OCI-LY1 (cell line): ENCODE data around the gene PARD3B.

Source experiments
- H2AFZ ChIP-seq: fragments of 200-600 bp; sonication (generic), shearing (Covaris generic); 2 replicates; pipeline ENCODE4 v1.6.0; 2014; ENCODE audit warnings: antibody characterized with exemption, mild to moderate bottlenecking, low read length
- H3F3A ChIP-seq: fragments of 200-600 bp; sonication (generic), shearing (Covaris generic); 2 replicates; pipeline ENCODE4 v1.6.0; 2014; ENCODE audit warnings: mild to moderate bottlenecking, antibody characterized with exemption, low read length, moderate library complexity; ENCODE audit not compliant: insufficient read depth
- H3K27ac ChIP-seq: fragments of 200-600 bp; sonication (generic); 2 replicates; pipeline ENCODE4 v1.5.1; 2014; ENCODE audit warnings: low read length, mixed run types, mild to moderate bottlenecking, low read depth; ENCODE audit not compliant: poor library complexity, severe bottlenecking
- H3K27me3 ChIP-seq: fragments of 200-600 bp; sonication (generic); 2 replicates; pipeline ENCODE4 v1.6.0; 2014; ENCODE audit warnings: antibody characterized with exemption, mild to moderate bottlenecking, low read length, moderate library complexity; ENCODE audit not compliant: insufficient read depth
- H3K36me3 ChIP-seq: fragments of 200-600 bp; sonication (generic); 2 replicates; pipeline ENCODE4 v1.6.1; 2014; ENCODE audit warnings: mild to moderate bottlenecking, antibody characterized with exemption, low read length, moderate library complexity, mixed read lengths; ENCODE audit not compliant: insufficient read depth
- H3K4me1 ChIP-seq: fragments of 200-600 bp; sonication (generic); 2 replicates; pipeline ENCODE4 v1.5.1; 2014; ENCODE audit warnings: mild to moderate bottlenecking, low read length, moderate library complexity; ENCODE audit not compliant: insufficient read depth, severe bottlenecking
- H3K4me2 ChIP-seq: fragments of 200-600 bp; sonication (generic), shearing (Covaris generic); 2 replicates; pipeline ENCODE4 v1.6.1; 2014; ENCODE audit warnings: low read length
- H3K4me3 ChIP-seq: fragments of 200-600 bp; sonication (generic); 2 replicates; pipeline ENCODE4 v1.5.1; 2014; ENCODE audit warnings: low read length, low read depth, mild to moderate bottlenecking, mixed read lengths; ENCODE audit not compliant: poor library complexity, severe bottlenecking
- H3K79me2 ChIP-seq: fragments of 200-600 bp; shearing (Covaris generic); 2 replicates; pipeline ENCODE4 v1.6.1; 2016; ENCODE audit warnings: mixed run types, low read length, mixed read lengths; ENCODE audit not compliant: insufficient read depth
- H3K9ac ChIP-seq: fragments of 200-600 bp; sonication (generic), shearing (Covaris generic); 2 replicates; pipeline ENCODE4 v1.6.1; 2014; ENCODE audit warnings: mild to moderate bottlenecking, low read length, mixed read lengths
- H3K9me2 ChIP-seq: fragments of 200-600 bp; sonication (generic), shearing (Covaris generic); 2 replicates; pipeline ENCODE4 v1.6.1; 2014; ENCODE audit warnings: low read depth, mild to moderate bottlenecking, low read length, mixed read lengths
- H3K9me3 ChIP-seq: fragments of 200-600 bp; shearing (Covaris generic); 2 replicates; pipeline ENCODE4 v1.6.1; 2014; ENCODE audit warnings: low read length, mixed read lengths
- H4K20me1 ChIP-seq: fragments of 200-600 bp; sonication (generic), shearing (Covaris generic); 2 replicates; pipeline ENCODE4 v1.6.0; 2016; ENCODE audit warnings: mild to moderate bottlenecking, low read length; ENCODE audit not compliant: insufficient read depth
- EZH2 ChIP-seq: fragments of 200-600 bp; sonication (generic), shearing (Covaris generic); IDR thresholded peaks from 2 replicates; pipeline ENCODE4 v1.8.0; 2017; ENCODE audit warnings: borderline replicate concordance, mixed run types, mild to moderate bottlenecking, antibody characterized with exemption, low read length, moderate library complexity, mixed read lengths
- TF ChIP-seq, protein P1 (sequence below): fragments of 200-600 bp; sonication (generic), shearing (Covaris generic); IDR thresholded peaks from 2 replicates; pipeline ENCODE4 v1.5.1; 2017; ENCODE audit warnings: mild to moderate bottlenecking, antibody characterized with exemption, low read length, moderate library complexity, mixed read lengths

PARD3B gene

DNA sequence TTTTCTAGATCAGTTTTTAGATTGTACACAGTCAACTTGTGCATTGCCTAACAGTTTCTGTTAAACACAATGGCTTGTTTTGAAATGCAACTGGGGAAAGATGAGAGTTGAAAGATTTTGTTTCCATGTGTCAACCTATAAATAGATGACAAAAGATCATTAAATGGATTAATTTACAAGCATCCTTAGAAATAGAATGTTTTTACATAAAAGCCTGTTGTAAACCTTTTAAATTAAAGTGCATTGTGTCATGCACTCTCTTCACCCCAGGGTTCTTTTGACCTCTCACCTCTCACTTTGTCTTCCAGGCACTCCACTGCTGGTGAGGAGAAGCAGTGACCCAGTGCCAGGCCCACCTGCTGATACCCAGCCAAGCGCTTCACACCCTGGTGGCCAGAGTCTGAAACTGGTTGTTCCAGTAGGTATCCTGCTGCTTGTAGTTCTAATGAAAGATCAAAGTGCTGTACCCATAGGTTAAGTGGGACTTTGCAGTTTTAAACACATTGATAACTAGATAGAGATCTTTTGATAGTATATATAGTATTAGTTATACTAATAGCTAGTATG lies 502.1 kb downstream of the PARD3B start:
- no peaks in the 10 kb centered on the region for H3K36me3 ChIP-seq
- H3K4me1 ChIP-seq, result no peaks in the 10 kb centered on the region
- TF ChIP-seq, protein P1, sequence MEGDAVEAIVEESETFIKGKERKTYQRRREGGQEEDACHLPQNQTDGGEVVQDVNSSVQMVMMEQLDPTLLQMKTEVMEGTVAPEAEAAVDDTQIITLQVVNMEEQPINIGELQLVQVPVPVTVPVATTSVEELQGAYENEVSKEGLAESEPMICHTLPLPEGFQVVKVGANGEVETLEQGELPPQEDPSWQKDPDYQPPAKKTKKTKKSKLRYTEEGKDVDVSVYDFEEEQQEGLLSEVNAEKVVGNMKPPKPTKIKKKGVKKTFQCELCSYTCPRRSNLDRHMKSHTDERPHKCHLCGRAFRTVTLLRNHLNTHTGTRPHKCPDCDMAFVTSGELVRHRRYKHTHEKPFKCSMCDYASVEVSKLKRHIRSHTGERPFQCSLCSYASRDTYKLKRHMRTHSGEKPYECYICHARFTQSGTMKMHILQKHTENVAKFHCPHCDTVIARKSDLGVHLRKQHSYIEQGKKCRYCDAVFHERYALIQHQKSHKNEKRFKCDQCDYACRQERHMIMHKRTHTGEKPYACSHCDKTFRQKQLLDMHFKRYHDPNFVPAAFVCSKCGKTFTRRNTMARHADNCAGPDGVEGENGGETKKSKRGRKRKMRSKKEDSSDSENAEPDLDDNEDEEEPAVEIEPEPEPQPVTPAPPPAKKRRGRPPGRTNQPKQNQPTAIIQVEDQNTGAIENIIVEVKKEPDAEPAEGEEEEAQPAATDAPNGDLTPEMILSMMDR, result no peak
- TF ChIP-seq EZH2, result no peak
- H2AFZ ChIP-seq, result no peak overlapping the region
- no peaks in the 10 kb centered on the region for H3K27me3 ChIP-seq
- H3F3A ChIP-seq, result no peaks in the 10 kb centered on the region
- no peak overlapping the region for H3K9ac ChIP-seq
- H3K4me3 ChIP-seq, result no peak overlapping the region
- no peaks in the 10 kb centered on the region for H3K79me2 ChIP-seq
- H3K4me2 ChIP-seq, result no peak overlapping the region
- no peaks in the 10 kb centered on the region for H4K20me1 ChIP-seq
- H3K27ac ChIP-seq, result no peak overlapping the region
- H3K9me2 ChIP-seq, result no peaks in the 10 kb centered on the region
- H3K9me3 ChIP-seq, result no peaks in the 10 kb centered on the region

DNA sequence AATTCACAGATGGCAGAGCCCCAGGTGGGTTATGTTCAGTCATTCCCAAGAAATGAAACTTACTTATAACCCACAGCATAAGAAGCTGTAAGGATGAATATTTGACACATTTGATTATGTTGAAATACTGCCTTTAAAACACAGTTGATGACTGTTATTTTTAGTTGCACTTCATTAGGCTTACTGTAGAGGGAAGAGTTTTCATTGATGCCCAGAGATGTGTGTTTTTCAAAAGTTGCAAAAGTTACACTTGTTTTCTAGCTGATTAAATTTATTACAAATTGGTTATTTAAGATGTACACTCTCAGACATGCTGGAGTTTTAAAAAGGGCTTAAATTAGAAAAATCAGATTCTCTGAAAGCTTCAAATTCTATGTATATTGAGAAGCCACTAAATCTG lies 506.1 kb downstream of the PARD3B start:
- H3K27ac ChIP-seq, result no peak overlapping the region
- H3K4me2 ChIP-seq, result no peak overlapping the region
- no peaks in the 10 kb centered on the region for H4K20me1 ChIP-seq
- no peak overlapping the region for H2AFZ ChIP-seq
- H3K4me1 ChIP-seq, result no peaks in the 10 kb centered on the region
- no peaks in the 10 kb centered on the region for H3F3A ChIP-seq
- H3K9ac ChIP-seq, result no peak overlapping the region
- TF ChIP-seq, protein P1, result no peak
- no peaks in the 10 kb centered on the region for H3K9me3 ChIP-seq
- H3K79me2 ChIP-seq, result no peaks in the 10 kb centered on the region
- H3K27me3 ChIP-seq, result no peaks in the 10 kb centered on the region
- H3K4me3 ChIP-seq, result no peak overlapping the region
- no peaks in the 10 kb centered on the region for H3K9me2 ChIP-seq
- no peaks in the 10 kb centered on the region for H3K36me3 ChIP-seq

DNA sequence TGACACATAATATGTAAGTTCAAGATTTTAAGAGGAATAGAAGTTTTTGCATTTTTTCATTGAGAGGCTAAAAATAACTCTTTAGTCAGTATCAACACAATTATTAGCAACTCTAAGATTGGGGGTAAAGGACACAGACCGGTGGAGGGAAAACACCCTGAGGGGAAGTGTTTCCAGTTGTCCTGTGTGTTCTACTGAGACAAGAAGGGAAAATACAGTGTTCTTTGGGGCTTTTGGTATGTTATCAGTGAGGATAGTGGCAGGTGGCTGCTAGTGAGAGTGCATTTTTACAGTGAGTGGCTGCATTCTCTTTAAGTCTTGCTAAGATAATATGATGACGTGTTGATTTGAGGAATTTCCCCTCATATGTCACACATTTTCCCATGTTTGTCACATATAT lies 507.5 kb downstream of the PARD3B start:
- no peaks in the 10 kb centered on the region for H3K9me3 ChIP-seq
- H3K36me3 ChIP-seq, result no peaks in the 10 kb centered on the region
- no peaks in the 10 kb centered on the region for H3F3A ChIP-seq
- no peak overlapping the region for H2AFZ ChIP-seq
- H4K20me1 ChIP-seq, result no peaks in the 10 kb centered on the region
- TF ChIP-seq, protein P1, result no peak
- no peak for TF ChIP-seq EZH2
- no peak overlapping the region for H3K4me2 ChIP-seq
- no peaks in the 10 kb centered on the region for H3K4me1 ChIP-seq
- H3K27ac ChIP-seq, result no peak overlapping the region
- H3K9me2 ChIP-seq, result no peaks in the 10 kb centered on the region
- H3K4me3 ChIP-seq, result no peak overlapping the region
- no peaks in the 10 kb centered on the region for H3K27me3 ChIP-seq
- no peak overlapping the region for H3K9ac ChIP-seq
- no peaks in the 10 kb centered on the region for H3K79me2 ChIP-seq
